Stimulated activated CD8-positive, alpha-beta memory T cell treated with anti-CD3 and anti-CD28 coated beads, Interleukin-7, amount 100 ng/mL, for 1 hour (primary cell): ENCODE results near the gene FLT4.
"Not testable (repeated sequence)": the region's sequence is repeated elsewhere in the genome, so short reads cannot be mapped to it uniquely, and the experiment has no call there.

ENCODE experiments used
- DNase-seq, 2 donors: peaks; one replicate each; pipeline ENCODE4 v3.0.0-alpha.2; 2020; ENCODE audit warnings: low read depth in 2 of 2

FLT4 gene

GRCh38 chr5:180670157-180670556 lies 20.8 kb upstream of the FLT4 start:
- no peak for DNase-seq

DNA sequence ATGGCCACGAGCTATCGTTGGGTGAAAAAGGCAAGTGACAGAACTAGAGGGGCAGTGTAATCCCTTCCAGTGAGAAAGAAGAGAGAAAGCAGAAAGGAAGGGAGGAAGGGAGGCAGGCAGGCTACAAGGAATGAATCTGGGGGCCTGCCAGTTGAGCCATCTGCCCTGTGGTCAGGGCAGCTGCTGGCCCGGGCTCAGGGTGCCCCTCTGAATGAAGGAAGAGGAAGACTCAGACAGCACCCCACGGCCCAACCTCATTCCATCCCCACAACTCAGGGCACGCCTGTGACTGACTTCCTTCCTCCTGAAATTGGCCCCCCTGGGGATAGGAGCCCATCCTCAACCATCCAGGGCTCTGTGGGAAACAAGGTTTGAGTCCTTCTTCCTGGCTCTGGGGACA lies 20.3 kb upstream of the FLT4 start:
- DNase-seq = no peak

GRCh38 chr5:180668835-180669596 lies 19.6 kb upstream of the FLT4 start:
- no peak for DNase-seq

GRCh38 chr5:180666812-180667211 lies 17.4 kb upstream of the FLT4 start:
- no peak for DNase-seq

GRCh38 chr5:180665682-180666404 lies 16.4 kb upstream of the FLT4 start:
- no peak for DNase-seq

DNA sequence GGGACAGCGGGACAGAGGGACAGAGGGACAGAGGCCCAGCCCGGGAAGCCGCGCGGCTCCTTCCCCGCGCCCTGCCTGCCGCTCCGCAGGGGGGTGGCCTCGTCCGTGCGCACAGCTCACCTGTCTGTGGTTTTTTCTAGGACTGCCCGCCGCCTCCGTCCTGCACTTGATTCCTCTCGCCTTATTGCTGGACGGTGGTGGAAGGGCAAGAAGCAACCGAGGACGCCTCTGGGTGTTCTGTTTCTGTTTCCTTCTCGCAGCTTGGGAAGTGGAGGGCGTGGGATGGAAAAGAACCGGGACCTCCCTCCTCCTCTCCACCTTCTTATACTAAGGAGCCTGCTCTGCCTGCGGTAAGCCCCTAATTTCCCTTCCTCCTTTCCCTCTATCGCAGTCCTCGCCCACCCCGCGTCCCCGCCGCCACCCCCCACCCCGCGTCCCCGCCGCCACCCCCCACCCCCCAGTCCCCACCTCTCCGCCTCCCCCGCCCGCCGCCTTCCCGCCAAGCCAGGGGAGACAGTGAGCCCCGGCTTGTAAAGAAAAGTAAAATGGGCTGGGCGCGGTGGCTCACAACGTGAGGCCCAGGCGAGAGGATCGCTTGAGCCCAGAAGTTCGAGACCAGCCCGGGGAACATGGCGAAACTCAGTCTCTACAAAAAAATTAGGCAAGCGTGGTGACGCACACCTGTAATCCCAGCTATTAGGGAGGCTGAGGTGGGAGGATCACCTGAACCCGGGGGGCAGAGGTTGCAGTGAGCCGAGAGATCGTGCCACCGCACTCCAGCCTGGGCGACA lies 9.6 kb upstream of the FLT4 start:
- DNase-seq = no peak

DNA sequence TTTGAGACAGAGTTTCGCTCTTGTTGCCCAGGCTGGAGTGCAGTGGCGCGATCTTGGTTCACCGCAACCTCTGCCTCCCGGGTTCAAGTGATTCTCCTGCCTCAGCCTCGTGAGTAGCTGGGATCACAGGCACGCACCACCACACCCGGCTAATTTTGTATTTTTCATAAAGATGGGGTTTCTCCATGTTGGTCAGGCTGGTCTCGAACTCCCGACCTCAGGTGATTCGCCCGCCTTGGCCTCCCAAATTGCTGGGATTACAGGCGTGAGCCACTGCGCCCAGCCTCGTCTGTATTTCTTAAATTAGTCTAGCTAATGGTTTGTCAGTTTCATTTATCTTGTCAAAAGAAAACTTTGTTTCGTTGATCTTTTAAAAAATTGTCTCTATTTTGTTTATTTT lies 5.8 kb upstream of the FLT4 start:
- not testable (repeated sequence) for DNase-seq

GRCh38 chr5:180652771-180653170 lies 3.4 kb upstream of the FLT4 start:
- no peak for DNase-seq

- no peak for DNase-seq
These were observed 2.9 kb upstream of the FLT4 start for GRCh38 chr5:180652346-180652745.

- DNase-seq = peak in 1 of 2 donors; percentile 3
These were observed 623 bp downstream of the FLT4 start for GRCh38 chr5:180648658-180649296.

- no peak for DNase-seq
These were observed 1.4 kb downstream of the FLT4 start for GRCh38 chr5:180647941-180648500.

DNA sequence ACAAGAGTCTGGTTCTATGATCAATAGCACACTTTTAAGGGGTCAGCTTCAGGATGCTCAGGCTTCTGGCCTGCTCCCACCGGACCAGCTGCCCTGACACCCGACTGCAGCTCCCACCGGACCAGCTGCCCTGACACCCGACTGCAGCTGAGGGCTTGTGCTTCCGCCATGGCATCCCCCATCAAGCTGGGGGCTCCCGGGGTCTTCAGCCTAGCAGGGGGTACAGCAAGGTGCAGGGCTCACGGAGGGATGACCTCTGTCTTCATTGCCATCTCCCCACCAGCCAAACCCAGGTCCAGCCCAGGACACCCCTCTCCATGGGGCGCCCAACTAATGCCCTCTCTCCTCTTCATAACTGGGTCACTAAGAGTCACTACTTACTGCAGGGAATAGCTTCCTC lies 1.9 kb downstream of the FLT4 start:
- no peak for DNase-seq

DNA sequence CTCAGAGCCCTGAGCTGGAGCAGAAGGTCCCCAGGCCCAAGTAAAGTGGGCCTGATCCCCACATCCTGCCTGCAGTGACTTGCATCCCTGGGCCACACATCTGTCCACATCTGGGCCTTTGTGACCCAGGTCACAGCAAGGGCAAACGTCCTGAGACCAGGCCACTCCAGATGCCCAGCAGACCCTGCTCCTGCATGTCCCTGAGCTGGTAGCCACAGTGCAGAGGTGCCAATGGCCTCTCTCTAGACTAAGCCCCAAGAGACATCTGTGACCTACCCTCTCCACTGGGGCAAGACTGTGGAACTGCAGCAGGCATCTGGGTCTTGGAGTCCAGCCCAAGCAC lies 2.5 kb downstream of the FLT4 start:
- no peak for DNase-seq

- no peak for DNase-seq
These were observed 3.0 kb downstream of the FLT4 start for GRCh38 chr5:180646289-180646962.

GRCh38 chr5:180645274-180646204 lies 3.9 kb downstream of the FLT4 start:
- no peak for DNase-seq

DNA sequence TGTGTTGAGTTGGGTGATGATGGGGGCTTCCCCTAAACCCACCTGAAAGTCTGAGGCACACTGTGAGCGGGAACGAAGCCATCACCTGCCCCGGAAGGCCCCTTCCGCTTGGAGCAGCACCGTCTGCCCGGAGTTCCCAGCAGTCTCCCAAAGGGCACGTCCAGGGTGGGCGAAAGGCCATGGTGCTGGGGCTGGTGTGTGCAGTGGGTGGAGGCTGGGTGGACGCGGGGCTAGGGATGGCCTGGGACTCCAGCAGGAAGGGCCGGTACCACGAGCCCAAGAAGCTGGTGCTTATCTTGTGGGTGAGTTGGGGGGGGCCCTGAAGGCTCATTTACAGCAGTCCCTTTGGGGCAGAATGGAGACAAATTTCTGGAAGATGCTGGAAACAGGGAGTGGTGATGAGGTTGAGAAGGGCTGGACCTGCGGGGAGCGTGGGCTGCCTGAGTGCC lies 4.6 kb downstream of the FLT4 start:
- no peak for DNase-seq

GRCh38 chr5:180644129-180644824 lies 5.1 kb downstream of the FLT4 start:
- no peak for DNase-seq

GRCh38 chr5:180643191-180643851 lies 6.1 kb downstream of the FLT4 start:
- DNase-seq = no peak

DNA sequence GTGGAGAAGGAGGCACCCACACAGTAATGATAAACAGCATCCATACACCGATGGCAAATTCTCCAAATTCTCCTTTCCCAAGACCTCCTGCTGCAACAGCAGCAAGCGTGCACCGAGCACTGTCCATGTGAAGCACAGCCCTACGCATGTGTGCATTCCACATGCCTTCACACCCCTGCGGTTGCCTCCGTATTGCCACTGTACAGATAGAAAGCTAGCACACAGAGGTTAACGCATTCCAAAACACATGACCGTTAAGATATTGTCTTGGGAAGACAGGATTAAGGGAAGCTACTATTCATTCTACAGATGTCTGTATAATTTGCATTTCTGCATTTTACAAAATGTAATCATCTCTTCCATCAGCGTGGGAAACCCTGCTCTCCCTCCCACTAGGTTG lies 6.6 kb downstream of the FLT4 start:
- DNase-seq = no peak
